C4-2B (cell line): Measurements from ENCODE around the gene PCIF1.

Experiments used
- CTCF ChIP-seq: fragments of 450-650 bp; conservative IDR thresholded peaks from 2 replicates; pipeline ENCODE4 v1.5.1; 2017; ENCODE audit warnings: mild to moderate bottlenecking
- ZFX ChIP-seq: fragments of 450-650 bp; IDR thresholded peaks from 2 replicates; pipeline ENCODE4 v1.6.1; 2017

DNA sequence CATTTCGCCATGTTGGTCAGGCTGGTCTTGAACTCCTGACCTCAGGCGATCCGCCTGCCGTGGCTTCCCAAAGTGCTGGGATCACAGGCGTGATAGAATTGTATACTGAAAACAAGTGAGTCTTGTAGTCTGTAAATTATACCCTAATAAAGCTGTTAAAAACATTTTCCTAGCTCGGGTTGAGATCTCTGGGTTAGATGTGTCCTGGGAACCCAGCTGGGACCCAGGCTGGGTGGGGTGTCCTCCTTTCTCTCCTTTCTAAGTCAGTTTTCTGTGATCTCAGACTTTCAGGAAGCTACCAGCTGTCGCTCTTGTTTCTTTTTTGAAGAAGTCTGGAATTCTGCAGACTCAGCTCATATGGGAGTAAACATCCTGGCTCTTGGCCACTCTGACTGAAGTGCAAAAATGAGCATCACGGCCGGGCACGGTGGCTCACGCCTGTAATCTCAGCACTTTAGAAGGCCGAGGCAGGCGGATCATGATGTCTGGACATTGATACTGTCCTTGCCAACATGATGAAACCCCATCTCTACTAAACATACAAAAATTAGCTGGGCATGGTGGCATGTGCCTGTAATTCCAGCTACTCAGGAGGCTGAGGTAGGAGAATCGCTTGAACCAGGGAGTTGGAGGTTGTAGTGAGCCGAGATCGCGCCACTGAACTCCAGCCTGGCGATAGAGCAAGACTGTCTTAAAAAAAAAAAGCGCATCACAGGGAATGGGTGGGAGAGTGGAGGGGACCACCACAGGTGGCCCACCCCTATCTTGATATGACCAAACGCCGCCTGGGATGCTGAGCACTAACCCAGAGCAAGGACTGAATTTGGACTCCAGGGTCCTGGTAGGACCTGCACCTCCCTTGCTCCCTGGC, 9.9 kb upstream of the PCIF1 start:
- TF ChIP-seq CTCF (no peak), ZFX (no peak)
